MM.1S (cell line): ENCODE data around the gene EMILIN2.

Experiments
- EZH2 ChIP-seq: fragments of 300-600 bp; sonication (generic); optimal IDR thresholded peaks from 2 replicates; pipeline ENCODE3; 2017; ENCODE audit warnings: low read depth, mild to moderate bottlenecking, antibody characterized with exemption, low read length, mixed read lengths
- EZH2phosphoT487 ChIP-seq: fragments of 300-600 bp; sonication (generic); IDR thresholded peaks from 2 replicates; pipeline ENCODE4 v1.6.1; 2018; ENCODE audit warnings: antibody characterized with exemption, low read length
- TF ChIP-seq, protein P1 (sequence below): fragments of 300-600 bp; sonication (generic); IDR thresholded peaks from 2 replicates; pipeline ENCODE4 v1.5.1; 2016; ENCODE audit warnings: antibody characterized with exemption, low read length, mixed read lengths

DNA sequence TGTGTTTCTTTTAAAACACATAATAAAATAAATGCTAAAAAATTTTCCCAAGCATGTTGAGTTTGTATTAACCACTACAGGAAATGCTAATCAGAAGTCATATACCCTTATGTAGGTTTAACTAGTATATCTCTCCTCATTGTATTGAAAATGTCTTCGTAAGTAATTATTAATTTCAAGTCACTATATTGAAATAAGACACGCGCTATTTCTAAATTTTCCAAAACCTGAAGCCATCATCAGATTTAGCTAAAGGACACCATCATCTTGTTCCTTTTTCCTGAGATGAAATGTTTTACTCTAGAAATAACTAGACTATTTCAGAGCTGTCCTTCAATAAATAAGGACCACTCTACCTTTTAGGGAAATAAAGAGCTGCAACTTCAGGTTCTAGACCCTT, 87.2 kb downstream of the EMILIN2 start:
- TF ChIP-seq, protein P1, sequence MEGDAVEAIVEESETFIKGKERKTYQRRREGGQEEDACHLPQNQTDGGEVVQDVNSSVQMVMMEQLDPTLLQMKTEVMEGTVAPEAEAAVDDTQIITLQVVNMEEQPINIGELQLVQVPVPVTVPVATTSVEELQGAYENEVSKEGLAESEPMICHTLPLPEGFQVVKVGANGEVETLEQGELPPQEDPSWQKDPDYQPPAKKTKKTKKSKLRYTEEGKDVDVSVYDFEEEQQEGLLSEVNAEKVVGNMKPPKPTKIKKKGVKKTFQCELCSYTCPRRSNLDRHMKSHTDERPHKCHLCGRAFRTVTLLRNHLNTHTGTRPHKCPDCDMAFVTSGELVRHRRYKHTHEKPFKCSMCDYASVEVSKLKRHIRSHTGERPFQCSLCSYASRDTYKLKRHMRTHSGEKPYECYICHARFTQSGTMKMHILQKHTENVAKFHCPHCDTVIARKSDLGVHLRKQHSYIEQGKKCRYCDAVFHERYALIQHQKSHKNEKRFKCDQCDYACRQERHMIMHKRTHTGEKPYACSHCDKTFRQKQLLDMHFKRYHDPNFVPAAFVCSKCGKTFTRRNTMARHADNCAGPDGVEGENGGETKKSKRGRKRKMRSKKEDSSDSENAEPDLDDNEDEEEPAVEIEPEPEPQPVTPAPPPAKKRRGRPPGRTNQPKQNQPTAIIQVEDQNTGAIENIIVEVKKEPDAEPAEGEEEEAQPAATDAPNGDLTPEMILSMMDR, result no peak
- TF ChIP-seq EZH2 (no peak), EZH2phosphoT487 (no peak)
